LoVo (cell line): Measurements from ENCODE around the gene NCAPD3.

Experiments used
- DNase-seq: peaks from one replicate; pipeline ENCODE4 v3.0.0-alpha.2; 2016; ENCODE audit warnings: low spot score

The NCAPD3 gene

DNA sequence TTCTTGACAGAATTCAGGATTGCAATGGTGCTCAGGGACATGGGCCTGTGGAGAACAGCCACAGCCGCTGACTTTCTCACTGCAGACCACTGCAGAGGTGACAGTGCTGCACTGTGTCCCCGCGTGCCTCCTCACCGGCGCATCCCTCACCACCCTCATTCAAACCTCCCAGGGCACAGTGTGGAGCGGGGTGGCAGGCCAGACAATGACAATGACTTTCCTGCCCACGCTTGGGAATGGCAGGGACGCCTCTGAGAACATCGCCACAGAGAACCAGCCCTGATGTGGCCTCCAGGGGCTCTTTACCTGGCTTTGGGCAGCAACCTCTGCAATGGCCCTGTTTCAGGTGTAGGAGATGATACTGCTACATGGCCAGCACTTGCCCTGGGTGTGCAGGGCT, 65.7 kb downstream of the NCAPD3 start:
- no peak for DNase-seq

DNA sequence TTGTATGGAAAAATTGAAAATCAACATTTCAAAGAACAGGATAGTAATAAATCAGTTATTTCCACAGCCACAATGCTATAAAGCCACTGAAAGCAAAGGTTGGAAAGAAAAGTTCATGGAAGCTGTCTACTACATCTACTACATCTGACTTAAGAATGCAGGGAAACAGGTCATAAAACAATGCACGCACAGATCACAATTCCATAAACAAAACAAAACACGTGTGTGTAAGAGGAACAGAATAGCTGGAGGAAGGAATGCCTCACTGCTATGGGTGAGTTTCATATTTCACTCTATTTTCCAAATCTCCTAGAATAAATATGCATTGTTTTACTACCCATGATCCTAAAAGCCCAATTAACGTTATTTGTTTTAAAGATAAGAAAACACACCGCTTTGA, 66.3 kb downstream of the NCAPD3 start:
- DNase-seq = no peak

DNA sequence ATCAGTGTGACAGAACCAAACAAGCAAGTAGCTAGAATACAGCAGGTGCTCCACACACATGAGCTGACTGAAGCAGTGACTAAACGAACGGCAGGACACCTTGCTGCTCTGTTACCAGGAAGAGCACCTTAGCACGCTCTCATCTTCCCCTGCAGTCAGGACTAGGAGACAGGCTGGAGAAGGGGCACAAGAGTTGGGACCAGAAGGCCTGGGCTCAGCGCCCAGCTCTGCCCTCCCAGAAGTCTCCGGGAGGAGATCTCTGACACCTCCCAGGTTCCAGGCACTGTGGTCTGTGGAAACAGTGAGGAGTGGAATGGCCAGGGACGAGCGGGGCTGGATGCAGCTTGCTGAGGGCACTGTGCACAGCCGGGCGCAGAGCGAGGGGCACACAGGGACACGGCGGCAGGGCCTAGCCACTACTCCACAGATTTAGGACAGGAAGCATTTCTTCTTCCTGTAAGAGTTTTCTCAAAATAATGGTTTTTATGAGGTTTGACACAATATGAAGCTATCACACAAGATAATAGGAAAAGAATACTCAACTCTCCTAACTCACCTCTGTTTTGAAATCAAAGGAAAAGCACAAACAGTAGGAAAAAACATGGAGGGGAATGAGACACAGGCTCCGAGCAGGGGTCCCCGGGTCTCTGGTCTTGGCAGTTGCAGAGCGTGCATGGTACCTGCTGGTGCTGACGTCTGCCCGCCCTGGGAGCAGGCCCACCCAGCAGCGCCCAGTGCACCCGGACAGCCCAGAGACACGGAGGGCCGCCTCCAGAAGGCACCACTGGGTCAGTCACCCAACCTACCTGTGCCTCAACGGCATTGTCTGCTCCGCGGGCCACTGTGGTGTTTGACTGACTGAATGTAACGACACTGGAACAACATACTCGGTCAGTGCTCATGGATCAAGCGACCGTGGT, 67.6 kb downstream of the NCAPD3 start:
- DNase-seq = no peak

DNA sequence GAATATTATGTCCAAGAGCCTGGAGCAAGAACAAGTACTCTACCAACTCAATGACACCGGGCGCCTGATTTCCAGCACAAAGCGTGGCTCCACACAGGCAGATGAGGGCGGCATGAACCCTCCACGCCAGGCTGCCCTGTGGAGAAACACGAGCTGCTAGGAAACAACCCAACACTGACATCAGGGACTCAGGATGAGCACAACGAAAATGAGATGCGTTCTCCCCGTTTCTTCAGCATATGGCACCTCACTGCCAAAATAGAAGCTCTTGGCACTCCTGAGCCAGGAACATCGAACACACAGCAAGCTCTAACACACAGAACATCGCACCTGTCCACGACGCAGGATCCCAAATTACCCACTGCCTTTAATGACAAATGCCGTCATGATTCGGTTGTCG, 68.3 kb downstream of the NCAPD3 start:
- no peak for DNase-seq

DNA sequence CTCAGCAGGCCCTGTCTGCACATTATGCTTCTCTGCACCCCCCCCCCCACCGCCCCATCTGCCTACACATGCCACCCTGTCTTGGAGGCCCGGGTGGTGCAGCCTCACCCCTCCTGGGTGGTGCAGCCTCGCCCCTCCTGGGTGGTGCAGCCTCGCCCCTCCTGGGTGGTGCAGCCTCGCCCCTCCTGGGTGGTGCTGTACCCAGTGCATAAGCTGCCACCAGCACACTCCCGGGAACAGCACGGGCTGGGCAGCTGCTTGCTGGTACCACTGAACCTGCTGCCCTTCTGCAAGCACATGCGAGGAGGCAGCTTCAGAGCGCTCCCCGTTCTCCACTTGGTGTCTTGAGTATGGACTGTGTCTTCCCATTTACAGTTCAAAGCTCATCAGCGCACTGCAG, 69.3 kb downstream of the NCAPD3 start:
- DNase-seq = no peak

DNA sequence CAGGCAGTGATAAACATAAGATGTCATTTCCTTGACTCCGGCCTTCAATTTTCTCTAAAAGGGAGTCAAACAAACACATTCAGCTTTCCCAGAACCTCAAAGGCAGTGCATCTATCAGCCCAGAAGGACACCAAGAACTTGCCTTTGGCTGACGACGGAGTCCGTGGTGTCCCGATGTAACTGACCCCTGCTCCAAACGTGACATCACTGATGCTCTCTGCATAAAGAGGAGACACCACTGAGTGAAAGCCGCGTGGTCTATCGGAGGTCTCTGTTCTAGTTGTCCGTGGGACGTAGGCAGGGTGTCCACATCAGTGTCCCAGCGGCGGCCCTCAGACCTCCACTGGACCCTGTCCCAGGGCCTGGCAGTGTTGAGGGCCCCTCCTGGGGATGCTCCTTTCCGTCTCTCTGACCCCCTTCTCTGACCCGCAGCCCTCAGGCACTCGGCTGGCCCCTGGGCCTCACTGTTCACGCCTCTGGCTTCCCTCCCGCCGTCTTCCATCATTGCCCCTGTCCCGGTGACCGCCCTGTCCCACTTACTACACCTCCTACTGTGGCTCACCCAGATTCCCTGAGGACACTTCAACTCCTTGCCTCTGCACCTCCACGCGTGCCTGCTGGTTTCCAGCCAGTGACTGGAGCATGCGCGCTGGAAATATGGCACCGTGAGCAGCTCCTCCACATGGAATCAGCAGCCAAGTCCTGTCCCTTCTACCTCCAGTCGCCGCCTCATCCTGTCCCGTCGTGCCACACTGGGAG, 70.4 kb downstream of the NCAPD3 start:
- DNase-seq = no peak

DNA sequence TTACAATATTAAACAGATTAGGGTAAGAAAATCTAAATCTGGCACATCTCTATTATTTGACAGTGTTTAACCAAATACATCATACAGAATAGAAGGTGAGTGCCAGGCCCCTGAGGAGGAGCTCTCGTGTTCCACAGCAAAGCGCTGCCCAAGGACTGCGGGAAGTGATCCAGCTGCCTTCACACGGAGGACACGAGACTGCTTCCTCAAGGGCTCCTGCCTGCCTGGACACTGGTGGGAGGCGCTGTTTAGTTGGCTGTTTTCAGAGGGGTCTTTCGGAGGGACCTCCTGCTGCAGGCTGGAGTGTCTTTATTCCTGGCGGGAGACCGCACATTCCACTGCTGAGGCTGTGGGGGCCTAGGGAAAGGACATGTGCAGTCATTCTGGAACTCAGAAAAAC, 71.1 kb downstream of the NCAPD3 start:
- no peak for DNase-seq

DNA sequence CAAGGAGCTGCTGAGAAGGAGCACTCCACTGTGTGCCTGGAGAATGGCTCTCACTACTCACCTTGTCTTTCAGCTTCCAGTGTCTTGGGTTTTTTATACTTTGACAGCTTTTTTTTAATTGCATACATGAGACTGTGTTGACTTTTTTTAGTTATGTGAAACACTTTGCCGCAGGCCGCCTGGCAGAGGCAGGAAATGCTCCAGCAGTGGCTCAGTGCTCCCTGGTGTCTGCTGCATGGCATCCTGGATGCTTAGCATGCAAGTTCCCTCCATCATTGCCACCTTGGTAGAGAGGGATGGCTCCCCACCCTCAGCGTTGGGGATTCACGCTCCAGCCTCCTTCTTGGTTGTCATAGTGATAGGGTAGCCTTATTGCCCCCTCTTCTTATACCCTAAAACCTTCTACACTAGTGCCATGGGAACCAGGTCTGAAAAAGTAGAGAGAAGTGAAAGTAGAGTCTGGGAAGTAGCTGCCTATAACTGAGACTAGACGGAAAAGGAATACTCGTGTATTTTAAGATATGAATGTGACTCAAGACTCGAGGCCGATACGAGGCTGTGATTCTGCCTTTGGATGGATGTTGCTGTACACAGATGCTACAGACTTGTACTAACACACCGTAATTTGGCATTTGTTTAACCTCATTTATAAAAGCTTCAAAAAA, 72.6 kb downstream of the NCAPD3 start:
- DNase-seq = no peak

DNA sequence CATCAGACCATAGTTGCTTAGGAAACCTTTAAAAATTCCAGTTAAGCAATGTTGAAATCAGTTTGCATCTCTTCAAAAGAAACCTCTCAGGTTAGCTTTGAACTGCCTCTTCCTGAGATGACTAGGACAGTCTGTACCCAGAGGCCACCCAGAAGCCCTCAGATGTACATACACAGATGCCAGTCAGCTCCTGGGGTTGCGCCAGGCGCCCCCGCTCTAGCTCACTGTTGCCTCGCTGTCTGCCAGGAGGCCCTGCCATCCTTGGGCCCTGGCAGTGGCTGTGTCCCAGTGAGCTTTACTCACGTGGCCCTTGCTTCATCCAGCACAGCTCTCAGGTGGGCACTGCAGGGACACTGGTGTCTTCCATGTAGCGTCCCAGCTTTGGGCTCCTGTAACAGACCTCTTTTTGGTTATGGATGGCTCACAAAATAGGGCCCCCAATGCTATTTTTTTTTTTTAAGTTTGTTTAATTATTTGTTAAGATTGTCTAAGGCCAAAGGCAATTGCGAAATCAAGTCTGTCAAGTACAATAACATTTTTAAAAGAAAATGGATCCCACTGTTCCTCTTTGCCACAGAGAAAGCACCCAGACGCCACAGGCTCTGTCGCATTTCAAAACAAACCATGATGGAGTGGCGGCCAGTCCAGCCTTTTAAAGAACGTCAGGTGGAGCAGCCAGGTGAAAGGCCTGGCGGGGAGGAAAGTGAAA, 73.4 kb downstream of the NCAPD3 start:
- no peak for DNase-seq

DNA sequence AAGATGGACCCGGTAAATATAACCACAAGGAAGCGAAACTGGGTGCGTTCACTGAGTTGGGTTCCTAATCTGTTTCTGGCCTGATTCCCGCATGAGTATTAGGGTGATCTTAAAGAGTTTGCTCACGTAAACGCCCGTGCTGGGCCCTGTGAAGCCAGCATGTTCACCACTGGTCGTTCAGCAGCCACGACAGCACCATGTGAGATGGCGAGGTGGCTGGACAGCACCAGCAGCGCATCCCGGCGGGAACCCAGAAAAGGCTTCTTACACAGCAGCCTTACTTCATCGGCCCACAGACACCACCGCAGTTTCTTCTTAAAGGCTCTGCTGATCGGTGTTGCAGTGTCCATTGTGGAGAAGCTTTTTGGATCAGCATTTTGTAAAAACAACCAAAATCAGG, 74.4 kb downstream of the NCAPD3 start:
- DNase-seq = no peak

DNA sequence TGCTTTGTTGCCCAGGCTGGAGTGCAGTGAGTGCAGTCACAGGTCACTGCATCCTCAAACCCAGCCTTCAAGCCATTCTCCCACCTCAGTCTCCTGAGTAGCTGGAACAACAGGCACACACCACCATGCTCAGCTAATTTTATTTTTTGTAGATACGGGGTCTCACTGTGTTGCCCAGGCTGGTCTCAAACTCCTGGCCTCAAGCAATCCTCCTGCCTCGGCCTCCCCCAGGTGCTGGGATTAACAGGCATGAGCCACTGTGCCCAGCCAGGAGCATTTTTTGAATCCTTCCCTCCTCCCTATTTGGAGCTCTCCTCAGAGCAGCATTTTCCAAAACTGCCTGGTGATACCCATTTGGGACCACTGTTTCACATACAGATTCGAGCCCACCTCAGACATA, 77.2 kb downstream of the NCAPD3 start:
- DNase-seq = no peak

DNA sequence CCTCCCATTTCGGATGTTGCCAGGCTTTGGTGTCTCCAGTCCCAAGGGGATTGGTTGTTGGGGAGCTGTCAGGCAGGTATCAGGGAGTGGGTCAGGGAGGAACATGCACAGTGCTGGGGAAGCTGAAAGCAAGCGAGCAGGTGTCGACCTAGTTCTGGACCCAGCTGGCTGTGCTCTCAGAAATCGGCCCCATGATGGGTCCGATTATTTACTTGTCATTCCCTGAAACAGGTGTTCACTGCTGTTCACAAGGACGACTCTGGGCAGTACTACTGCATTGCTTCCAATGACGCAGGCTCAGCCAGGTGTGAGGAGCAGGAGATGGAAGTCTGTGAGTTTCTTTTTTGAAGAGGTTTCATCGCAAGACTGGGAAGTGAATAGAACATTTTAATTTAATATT, 78.1 kb downstream of the NCAPD3 start:
- no peak for DNase-seq

DNA sequence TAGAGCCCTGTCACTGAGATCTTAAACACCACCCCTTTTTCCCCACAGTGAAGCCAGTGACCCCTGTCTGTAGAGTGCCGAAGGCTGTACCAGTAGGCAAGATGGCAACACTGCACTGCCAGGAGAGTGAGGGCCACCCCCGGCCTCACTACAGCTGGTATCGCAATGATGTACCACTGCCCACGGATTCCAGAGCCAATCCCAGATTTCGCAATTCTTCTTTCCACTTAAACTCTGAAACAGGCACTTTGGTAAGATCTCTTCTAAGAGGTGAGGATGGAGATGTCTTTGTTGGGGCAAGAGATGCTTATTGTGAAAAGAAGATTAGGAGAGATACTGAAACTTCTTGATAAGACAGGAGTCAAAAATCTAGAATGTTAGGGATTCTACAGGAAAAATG, 79.0 kb downstream of the NCAPD3 start:
- no peak for DNase-seq

DNA sequence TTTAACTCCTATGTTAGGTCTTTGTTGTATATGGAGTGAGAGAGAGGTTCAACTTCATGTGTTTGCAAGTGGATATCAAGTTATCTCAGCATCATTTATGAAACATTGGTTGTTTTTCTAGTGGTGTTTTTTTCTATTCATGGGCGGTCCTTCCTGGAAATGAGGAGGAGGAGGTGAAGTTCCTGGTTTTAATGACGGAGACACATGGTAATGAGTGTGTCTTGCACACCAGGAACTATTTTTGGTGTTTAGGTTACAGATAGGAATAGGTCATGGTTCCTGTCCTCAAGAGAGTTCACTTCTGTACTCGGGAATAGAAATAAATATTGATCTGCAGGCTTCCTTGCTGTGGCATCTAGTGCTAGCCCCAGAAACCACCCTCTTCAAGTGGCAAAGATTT, 80.0 kb downstream of the NCAPD3 start:
- DNase-seq = no peak

DNA sequence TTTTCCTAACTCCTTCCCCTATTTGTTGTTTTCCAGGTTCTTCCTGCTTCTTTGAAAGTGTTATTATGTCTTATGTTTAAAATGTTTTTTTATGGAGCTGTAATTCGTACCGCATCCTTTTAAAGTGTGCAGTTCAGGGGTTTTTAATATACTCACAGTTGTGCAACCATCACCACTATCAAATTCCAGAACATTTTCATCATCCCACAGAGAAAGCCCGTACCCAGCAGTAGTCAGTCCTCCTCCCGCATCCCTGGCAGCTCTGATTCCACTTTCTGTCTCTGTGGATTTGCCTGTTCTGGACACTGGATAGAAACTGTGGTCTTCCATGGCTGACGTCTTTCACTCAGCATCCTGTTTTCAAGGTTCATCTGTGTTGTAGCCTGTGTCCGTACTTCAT, 81.2 kb downstream of the NCAPD3 start:
- DNase-seq = no peak

DNA sequence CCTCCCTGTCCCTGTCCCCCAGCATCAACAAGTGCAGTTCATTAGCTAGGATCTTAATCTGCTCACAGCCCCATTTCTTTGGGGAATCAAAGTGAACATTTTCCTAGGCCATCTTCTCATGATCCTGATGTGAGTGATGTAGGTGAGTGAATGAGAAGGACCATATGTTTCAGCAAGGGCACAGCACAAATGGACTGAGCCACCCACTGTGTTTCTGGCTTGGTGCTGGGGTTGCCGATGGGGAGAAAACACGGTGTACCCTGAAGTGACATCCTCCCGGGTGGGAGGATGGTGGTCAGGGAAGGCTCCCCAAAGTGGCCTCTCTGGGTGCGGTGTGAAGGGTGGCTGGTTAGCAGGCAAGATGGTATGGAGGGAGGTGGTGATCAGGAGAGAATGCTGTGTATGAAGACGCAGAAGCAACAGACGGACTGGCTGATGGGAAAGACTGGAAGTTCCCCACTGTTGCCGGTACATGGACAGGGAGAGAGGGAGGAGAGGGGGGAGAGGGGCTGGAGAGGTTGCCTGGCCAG, 82.7 kb downstream of the NCAPD3 start:
- no peak for DNase-seq

DNA sequence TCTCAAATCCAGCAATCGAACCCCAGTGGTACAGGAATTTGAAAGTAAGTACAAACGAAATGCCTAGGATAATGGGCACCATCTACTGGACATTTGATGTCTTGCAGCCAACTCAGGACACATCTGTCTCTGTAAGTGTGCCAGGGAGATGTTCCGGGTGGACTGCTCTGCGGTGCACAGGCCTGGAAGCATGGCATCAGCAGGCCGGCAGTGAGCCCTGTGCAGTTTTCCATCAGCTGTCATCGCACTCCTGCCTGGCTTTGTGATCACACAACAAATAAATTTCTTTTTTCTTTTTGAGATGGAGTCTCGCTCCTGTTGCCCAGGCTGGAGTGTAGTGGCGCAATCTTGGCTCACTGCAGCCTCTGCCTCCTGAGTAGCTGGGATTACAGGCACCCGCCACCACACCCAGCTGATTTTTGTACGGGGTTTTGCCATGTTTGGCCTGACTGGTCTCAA, 83.9 kb downstream of the NCAPD3 start:
- peak; percentile 25 for DNase-seq

DNA sequence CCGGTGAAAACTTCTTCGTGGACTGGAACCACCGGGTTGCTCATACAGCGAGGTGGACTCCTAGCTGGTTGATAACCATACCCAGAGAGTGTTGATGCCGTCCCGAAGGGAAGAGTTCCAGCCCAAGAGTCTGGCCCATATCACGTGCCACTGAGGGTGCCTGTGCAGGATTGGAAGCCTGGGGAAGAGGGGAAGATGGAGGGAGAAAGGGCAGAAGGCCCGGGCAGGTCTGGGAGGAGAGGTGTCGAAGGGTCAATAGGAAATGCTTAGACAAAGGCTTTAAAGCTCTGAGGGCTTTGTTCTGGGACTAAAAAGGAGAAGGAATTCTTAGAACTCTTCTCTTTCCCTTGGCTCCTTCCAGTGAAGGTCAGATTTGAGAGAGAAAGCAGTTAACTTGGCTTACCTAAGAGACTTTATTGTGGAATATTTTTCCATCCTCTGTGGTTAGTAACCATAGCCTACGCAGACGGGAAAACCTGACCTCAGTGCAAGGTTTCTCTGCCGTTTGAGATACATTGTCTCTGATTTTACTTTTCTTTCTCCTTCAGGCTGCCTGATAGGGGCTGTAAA, 84.4 kb downstream of the NCAPD3 start:
- DNase-seq = no peak

DNA sequence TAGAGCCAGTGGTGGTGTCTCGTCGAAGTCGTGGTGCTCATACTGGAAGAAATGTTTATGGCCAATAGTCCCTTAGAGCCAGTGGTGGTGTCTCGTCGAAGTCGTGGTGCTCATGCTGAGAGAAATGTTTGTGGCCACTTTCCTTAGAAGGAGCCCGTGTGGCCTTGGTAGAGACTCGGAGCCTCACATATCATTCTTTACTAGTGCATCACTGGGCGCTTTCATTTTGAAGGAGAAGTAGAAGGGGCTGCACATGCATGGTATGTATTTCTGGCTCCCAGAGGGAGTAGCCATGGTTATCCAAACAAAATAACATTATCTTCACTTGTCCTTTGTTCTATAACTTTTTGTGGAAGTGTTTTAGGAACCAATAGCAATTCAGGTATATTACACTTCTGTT, 85.4 kb downstream of the NCAPD3 start:
- no peak for DNase-seq

DNA sequence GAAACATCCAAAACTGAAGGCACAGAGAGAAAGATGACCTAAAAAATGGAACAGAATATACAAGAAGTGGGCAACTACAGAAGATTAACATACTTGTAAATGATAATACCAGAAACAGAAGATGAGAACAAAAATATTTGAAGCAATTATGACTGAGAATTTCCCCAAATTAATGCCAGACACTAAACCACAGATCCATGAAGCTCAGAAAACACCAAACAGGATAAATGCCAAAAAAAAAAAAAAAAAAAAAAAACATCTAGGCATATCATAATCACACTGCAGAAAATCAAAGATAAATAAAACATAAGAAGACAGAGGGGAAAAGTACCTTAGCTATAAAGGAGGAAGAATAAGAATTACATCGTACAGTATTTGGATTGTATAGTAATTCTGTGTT, 89.6 kb downstream of the NCAPD3 start:
- no peak for DNase-seq

DNA sequence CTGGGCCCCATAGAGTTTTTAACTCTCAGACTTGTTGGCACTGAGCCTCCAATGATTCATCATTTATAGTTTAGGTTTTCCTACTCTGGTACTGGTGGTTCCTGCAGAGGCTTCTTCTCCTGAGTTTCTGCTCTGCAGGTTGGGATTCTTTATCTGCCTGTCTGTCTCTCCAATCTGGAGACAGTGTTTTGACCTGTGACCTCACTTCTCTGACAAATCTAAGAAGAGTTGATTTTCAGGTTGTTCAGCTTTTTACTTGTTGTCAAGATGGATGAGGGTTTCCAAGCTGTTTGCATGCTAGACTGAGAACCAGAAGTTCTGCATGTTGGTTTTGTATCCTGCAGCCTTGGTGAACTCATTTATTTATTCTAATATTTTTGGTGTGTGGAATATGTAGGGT, 91.0 kb downstream of the NCAPD3 start:
- no peak for DNase-seq
